HG02852 (cell line): ENCODE measurements around the gene ANKRD12.
A peak's percentile ranks its signal among the peaks of the same experiment; 100 is the strongest.
"Not testable (repeated sequence)": the region's sequence is repeated elsewhere in the genome, so short reads cannot be mapped to it uniquely, and the experiment has no call there.

ENCODE experiments used
- ATAC-seq: cut with Tn5 transposase; IDR thresholded peaks from one replicate; pipeline ENCODE4 v1.9.1; 2021; ENCODE audit warnings: mild to moderate bottlenecking, moderate library complexity; ENCODE audit not compliant: unreplicated experiment

ANKRD12 gene

DNA sequence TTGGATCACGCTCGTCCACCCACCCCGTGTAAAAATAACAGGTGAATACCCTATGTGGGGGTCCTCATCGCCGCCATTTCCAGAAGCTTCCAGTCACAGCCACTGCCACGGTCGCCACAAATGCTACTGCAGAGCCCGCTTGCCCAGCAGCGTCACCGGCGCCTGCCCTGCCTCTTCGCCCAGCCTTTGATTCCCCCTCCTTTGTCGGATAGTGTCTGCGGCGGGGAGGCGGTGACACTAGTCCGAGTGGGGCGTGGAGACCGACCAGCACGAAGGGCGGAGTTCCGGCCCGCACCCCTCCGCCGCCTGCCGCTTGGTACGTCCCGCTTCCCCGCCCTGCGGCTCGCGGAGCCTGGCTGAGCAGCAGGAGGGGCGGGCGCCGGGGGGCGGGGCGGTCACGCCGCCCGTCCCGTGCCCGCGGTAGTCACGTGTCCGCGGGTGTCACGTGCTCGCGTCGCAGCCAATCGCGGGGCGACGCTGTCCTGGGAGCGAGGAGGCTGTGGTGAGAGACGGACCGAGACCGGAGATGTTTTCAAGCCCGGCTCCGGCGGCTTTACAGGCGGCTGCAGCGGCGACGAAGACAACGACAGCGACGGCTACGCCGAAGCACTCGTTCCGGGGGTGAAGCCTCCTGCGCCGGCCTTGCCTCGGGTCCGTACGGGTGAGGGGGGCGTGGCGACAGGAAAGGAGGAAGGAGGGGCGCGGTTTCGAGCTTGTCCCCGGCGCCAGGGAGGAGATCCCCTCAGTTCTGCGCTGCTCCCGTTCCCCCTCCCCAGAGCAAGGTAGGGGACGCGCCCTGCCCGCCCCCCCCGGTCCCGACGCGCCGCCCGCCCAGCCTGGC is at the start of gene ANKRD12:
Gene ANKRD12 (plus strand): TSS at position 467 of the 841 bp plus-strand sequence. CDS start 45,652 bp downstream, outside the sequence.
- peak; percentile 69 for ATAC-seq

GRCh38 chr18:9087144-9087543 is 49.4 kb upstream of the ANKRD12 start:
- ATAC-seq = no peak

GRCh38 chr18:9088252-9088651 is 48.3 kb upstream of the ANKRD12 start:
- no peak for ATAC-seq

DNA sequence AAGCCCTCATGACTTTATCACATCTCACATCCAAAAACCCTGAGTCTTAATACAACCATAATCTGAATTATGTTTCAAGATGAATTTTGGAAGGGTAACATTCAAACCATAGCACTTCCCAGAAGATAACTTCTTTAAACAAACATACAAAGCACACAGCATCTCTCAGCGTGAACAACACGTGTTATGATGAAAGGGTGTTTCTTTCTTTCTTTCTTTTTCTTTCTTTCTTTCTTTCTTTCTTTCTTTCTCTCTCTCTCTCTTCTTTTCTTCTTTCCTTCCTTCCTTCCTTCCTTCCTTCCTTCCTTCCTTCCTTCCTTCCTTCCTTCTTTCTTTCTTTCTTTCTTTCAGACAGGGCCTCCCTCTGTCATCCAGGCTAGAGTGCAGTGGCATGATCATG is 47.9 kb upstream of the ANKRD12 start:
- not testable (repeated sequence) for ATAC-seq

DNA sequence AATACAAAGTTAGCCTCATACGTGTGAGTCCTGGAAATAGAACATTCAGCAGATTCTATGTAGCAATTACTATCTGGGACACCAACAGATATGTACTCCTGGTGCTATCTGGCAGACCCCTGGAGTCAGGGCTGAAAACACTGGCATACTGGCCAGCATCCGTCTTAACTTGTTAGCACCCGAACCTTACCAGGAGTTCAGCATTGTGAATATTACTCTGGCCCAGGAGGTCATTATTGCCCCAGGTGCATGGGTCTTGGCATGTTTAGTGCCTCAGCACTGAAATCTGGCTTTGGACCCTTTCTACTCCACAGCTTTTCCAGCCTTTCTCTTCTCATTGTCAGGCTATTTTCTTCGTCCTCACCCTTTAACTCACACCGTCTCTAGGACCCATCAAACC is 46.0 kb upstream of the ANKRD12 start:
- no peak for ATAC-seq

DNA sequence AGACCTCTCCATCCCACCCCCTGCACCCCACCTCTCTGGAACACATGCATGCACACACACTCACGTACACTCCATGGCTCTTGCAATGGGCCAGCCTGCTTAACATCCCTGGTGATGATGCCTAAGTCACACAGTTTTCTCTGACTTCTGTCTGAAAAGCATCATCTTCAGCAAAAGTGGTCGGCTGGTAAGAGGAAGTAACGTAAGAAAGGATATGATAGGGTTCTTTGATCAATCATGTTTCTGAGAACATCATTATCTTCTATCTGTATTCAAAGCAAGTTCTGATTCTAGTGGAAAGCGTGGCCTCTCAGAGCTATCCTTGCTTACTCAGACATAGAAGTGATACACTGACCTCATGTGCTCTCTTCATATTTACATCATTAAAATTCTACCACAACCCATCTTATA is 45.5 kb upstream of the ANKRD12 start:
- no peak for ATAC-seq

GRCh38 chr18:9092665-9093064 is 43.9 kb upstream of the ANKRD12 start:
- ATAC-seq = no peak

- not testable (repeated sequence) for ATAC-seq
Observed at GRCh38 chr18:9093109-9093508, 43.5 kb upstream of the ANKRD12 start.

DNA sequence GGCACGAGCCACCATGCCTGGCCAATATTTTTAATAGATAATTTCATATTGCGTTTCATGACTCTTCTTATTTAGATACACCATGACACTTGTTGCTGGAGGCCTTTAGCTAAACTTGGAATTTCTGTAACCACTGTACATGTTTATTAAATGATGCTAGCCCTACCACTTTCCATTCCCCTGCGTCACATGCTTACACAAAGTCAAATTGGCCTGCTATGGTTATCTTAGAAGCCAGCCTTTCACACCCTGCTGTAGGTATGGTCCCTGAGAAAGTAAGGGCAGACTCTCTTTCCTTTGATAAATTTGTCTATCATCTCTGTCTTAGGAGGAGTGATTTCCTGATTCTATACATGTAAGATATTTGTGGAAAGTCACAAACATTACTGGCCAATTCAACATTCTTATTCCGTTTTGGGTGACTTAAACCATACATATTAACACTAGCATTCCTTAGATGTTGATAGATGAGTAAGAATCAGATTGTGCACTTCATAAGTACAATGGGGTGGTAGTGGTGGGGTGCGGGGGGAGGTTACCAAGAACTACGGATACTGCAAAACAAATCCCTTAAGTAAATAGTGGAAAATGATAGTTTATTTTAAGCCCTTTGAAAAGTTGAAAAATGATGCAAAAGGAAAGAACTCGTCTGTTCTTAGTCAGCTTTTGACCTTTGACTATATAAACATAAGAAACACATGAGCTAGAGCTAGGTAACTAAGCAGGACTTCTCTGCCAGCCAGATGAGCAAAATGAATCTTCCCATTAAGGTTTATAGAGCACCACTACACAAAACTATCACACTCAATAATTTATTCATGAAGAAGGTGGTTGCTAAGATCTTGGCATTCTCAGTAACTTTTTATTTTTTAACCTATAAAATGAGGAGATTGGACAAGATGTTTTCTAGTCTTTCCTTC is 42.0 kb upstream of the ANKRD12 start:
- ATAC-seq = no peak

GRCh38 chr18:9095297-9096006 is 41.1 kb upstream of the ANKRD12 start:
- peak; percentile 85 for ATAC-seq

GRCh38 chr18:9096007-9096371 is 40.6 kb upstream of the ANKRD12 start:
- no peak for ATAC-seq

- no peak for ATAC-seq
Observed at GRCh38 chr18:9096685-9097084, 39.9 kb upstream of the ANKRD12 start.

DNA sequence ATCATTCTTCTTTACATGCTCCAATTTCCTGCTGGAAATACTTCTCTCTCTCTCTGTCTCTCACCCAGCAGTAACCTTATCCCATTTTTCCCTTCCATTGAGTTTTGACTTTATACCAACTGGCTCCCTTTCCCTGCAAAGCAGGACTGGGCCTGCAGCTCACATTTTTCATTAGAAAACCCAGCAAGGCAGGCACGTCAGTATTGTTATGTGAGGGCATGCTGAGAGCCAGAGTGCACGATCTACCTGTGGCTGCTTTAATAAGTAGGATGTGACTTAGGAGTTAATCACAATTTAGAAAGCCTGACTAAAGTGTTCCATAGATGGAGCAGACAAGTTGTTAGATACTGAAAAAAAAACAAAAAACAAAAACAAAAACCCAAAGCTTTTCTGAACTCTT is 39.2 kb upstream of the ANKRD12 start:
- no peak for ATAC-seq

GRCh38 chr18:9100796-9101195 is 35.8 kb upstream of the ANKRD12 start:
- ATAC-seq = no peak

- ATAC-seq = peak; percentile 8
Observed at GRCh38 chr18:9101730-9102507, 34.7 kb upstream of the ANKRD12 start.

- ATAC-seq = peak; percentile 92
Observed at GRCh38 chr18:9102508-9103375, 33.8 kb upstream of the ANKRD12 start, which contains the start of gene NDUFV2. Gene NDUFV2, plus strand, starts transcription at chr18:9102699. Its CDS starts 45 bp downstream, at chr18:9102744.

GRCh38 chr18:9103376-9103873 is 33.2 kb upstream of the ANKRD12 start:
- no peak for ATAC-seq

- ATAC-seq = no peak
Observed at GRCh38 chr18:9104244-9104901, 32.2 kb upstream of the ANKRD12 start.

DNA sequence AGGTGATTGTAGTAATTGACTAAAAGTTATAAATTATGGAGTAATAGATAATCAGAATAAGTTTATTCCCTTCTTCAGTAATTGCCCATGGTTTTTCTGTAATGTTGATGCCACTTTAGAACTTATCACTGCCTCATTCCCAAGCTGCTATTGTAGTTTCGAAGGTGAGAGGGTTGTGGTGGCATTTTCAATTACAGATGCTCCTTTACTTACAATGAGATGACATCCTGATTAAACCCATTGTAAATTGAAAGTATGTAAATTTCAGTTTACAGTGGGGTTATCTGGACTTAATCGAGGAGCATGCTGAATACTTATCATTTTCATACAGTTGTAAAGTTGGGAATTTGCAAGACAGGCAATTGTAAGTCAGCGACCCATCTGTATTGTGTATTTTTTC is 31.2 kb upstream of the ANKRD12 start:
- ATAC-seq = no peak
